ENCODE measurements around the gene PRRG4. TPM values are rescaled to one million over a fixed set of nuclear protein-coding genes. Genes with fewer than 3 reads are reported as not detected.

PRRG4 gene
- total and polyA plus RNA-seq, 2 of the 4 experiments (the other 2 are of a cell fraction): not detected

GRCh38 chr11:32849761-32850160 lies 20.0 kb downstream of the PRRG4 start:
- no peaks in the 10 kb centered on the region for H3K36me3 ChIP-seq (ENCODE audit: control insufficient read depth, insufficient read depth, low read length)
- 29% methylated on average over 1 of the region's 1 CpG; no CpG with 5 or more reads in 1 of the 2 experiments for WGBS, 2 experiments (ENCODE audit: extremely low coverage in 2 of 2, insufficient read length in 1 of 2)
- CTCF ChIA-PET: no interaction called here
- POLR2A ChIA-PET (ENCODE audit: unreplicated experiment): no interaction called here
- intact Hi-C loops (cut with micrococcal nuclease): no loop called here
- dilution Hi-C loops (cut with HindIII; ENCODE audit: low sequenced_read_pairs, unreplicated experiment): no loop called here
- DNase-seq (no peak), ATAC-seq (ENCODE audit: low read depth) (no peak)
- no peak overlapping the region for H2BK15ac ChIP-seq (ENCODE audit: low read depth, low read length)
- BruUV-seq (replicated peaks): no TSS peak
- no peak overlapping the region for H3K4ac ChIP-seq (ENCODE audit: low read depth, low read length)
- no peak overlapping the region for H3K4me2 ChIP-seq (ENCODE audit: low read depth, low read length)
- no peak overlapping the region for H3K27ac ChIP-seq (ENCODE audit: insufficient read depth, low read length)
- H3K4me1 ChIP-seq (ENCODE audit: control insufficient read depth, insufficient read depth, low read length): no peaks in the 10 kb centered on the region
- no peak overlapping the region for H4K8ac ChIP-seq (ENCODE audit: low read depth in 2 of 2, low read length in 2 of 2)
- no peak overlapping the region for H2BK5ac ChIP-seq (ENCODE audit: low read depth, low read length, poor library complexity, severe bottlenecking)
- H3K23ac ChIP-seq (ENCODE audit: low read depth, low read length): no peak overlapping the region
- H3K9ac ChIP-seq (ENCODE audit: low read depth, low read length): no peak overlapping the region
- no peak overlapping the region for H2AK5ac ChIP-seq (ENCODE audit: low read depth, low read length)
- no peaks in the 10 kb centered on the region for H3K9me3 ChIP-seq (ENCODE audit: control insufficient read depth, insufficient read depth, low read length)
- in situ Hi-C loops (cut with MboI; ENCODE audit: low sequenced_read_pairs): loop anchor here (25.0 kb wide), 1 partner anchor 213 kb away; no protein-coding TSS in a partner anchor
- no peak overlapping the region for H3K56ac ChIP-seq (ENCODE audit: extremely low read depth, insufficient read depth, low read length)
- no peak overlapping the region for H3K14ac ChIP-seq (replicated peaks; ENCODE audit: low read depth, low read length)
- TF ChIP-seq CTCF (conservative IDR thresholded peaks at IDR 0.05; ENCODE audit: low read depth, low read length) (no peak), MXI1 (IDR thresholded peaks at IDR 0.05; ENCODE audit: borderline replicate concordance, low read depth, low read length) (no peak), RCOR1 (IDR thresholded peaks at IDR 0.05; ENCODE audit: insufficient replicate concordance, low read length) (no peak), MAZ (IDR thresholded peaks at IDR 0.05; ENCODE audit: borderline replicate concordance, low read depth, low read length) (no peak), MAFK (IDR thresholded peaks at IDR 0.05; ENCODE audit: low read depth, low read length) (no peak), BHLHE40 (IDR thresholded peaks at IDR 0.05; ENCODE audit: low read depth, low read length) (no peak), CEBPB (IDR thresholded peaks at IDR 0.05; ENCODE audit: low read depth, low read length) (no peak), POLR2A (IDR thresholded peaks at IDR 0.05; ENCODE audit: low read depth, low read length) (no peak), NFE2L2 (IDR thresholded peaks at IDR 0.05; ENCODE audit: low read depth, low read length) (no peak), RAD21 (IDR thresholded peaks at IDR 0.05; ENCODE audit: low read length) (no peak), USF2 (IDR thresholded peaks at IDR 0.05; ENCODE audit: low read depth, low read length) (no peak), CHD1 (IDR thresholded peaks at IDR 0.05; ENCODE audit: low read depth, low read length) (no peak)
- H4K5ac ChIP-seq (ENCODE audit: low read depth, low read length): no peak overlapping the region
- H2AFZ ChIP-seq (replicated peaks; ENCODE audit: low read length, poor library complexity): no peak overlapping the region
- H3K9me1 ChIP-seq (ENCODE audit: insufficient read depth, low read length): no peaks in the 10 kb centered on the region
- no peak overlapping the region for H4K91ac ChIP-seq (ENCODE audit: insufficient read depth, low read depth, low read length)
- H3K79me1 ChIP-seq (ENCODE audit: low read depth in 1 of 2, low read length in 2 of 2): no peaks in the 10 kb centered on the region
- no peak overlapping the region for H3K4me3 ChIP-seq (ENCODE audit: insufficient read depth, low read depth, low read length)
- peaks cover 3% of the 10 kb centered on the region for H3K27me3 ChIP-seq (ENCODE audit: control insufficient read depth, insufficient read depth, low read length)
- H3K18ac ChIP-seq (ENCODE audit: low read depth, low read length): no peak overlapping the region
- no peak overlapping the region for H2BK20ac ChIP-seq (ENCODE audit: low read depth, low read length)
- no peak overlapping the region for H2AK9ac ChIP-seq (replicated peaks; ENCODE audit: low read depth, low read length, poor library complexity)
- no peak overlapping the region for H2BK120ac ChIP-seq (ENCODE audit: low read depth, low read length)
- no peaks in the 10 kb centered on the region for H4K20me1 ChIP-seq (ENCODE audit: insufficient read depth, low read length)

All from IMR-90 (cell line).